K562 (cell line): ENCODE data around the gene ZFPM1. TPM values are rescaled to one million over a fixed set of nuclear protein-coding genes. Genes with fewer than 3 reads are reported as not detected.

ENCODE experiments used
- ATAC-seq: fragments of 200-7000 bp; cut with Tn5 transposase; 3 replicates; pipeline ENCODE4 v1.9.1; 2020; ENCODE audit warnings: moderate library complexity
- BruUV-seq: library from RNA; stranded (reverse); fragments of 400-500 nt; replicated peaks from 2 replicates; lab custom pipeline; 2021; lab: Mats Ljungman, UMichigan
- CTCF ChIA-PET: fragments of 300-600 bp; formaldehyde crosslinking; extraction: SDS; loops from one replicate; lab custom pipeline; 2021; ENCODE audit warnings: low intra/inter-chr PET ratio; lab: Yijun Ruan, JAX
- POLR2A ChIA-PET: fragments of 300-600, 350-650 bp; sonication (Branson Sonifier 250); formaldehyde crosslinking; extraction: SDS; loops from one replicate; lab custom pipeline; 2021; ENCODE audit warnings: antibody characterized with exemption, inconsistent platforms; lab: Yijun Ruan, JAX
- DNase-seq, 4 experiments: peaks; one replicate each; pipeline versions ENCODE4 v3.0.0 to v3.0.0-alpha.2; 2011 to 2018; ENCODE audit warnings: low spot score in 3 of 4, mixed read lengths in 3 of 4; ENCODE audit errors: extremely low read depth in 1 of 4
- FAIRE-seq: peaks from 2 replicates; lab custom pipeline; 2011; peaks lifted over from hg19 to GRCh38; lab: Jason Lieb, UNC
- H2AFZ ChIP-seq: 2 replicates; pipeline ENCODE4 v1.6.0; 2011; ENCODE audit warnings: low read depth, low read length, control low read depth, inconsistent platforms
- H3K27ac ChIP-seq: fragments of 200-600 bp; 3 replicates; pipeline ENCODE4 v1.8.0; 2011; ENCODE audit warnings: low read depth, mild to moderate bottlenecking, control low read depth, inconsistent platforms, low read length, moderate library complexity, mixed read lengths; ENCODE audit errors: extremely low read depth
- H3K27me3 ChIP-seq, 2 experiments: fragments of 300-600 bp in 1 of 2; 2 replicates in 1 of 2; 3 replicates in 1 of 2; pipeline versions ENCODE4 v1.6.0 to v1.8.0; 2011; ENCODE audit warnings: inconsistent platforms in 2 of 2, low read length in 2 of 2, mild to moderate bottlenecking in 1 of 2, mixed read lengths in 1 of 2, moderate library complexity in 1 of 2; ENCODE audit not compliant: control insufficient read depth in 2 of 2, insufficient read depth in 2 of 2
- H3K36me3 ChIP-seq: fragments of 300-600 bp; 3 replicates; pipeline ENCODE4 v1.8.0; 2011; ENCODE audit warnings: mild to moderate bottlenecking, low read length, inconsistent platforms; ENCODE audit not compliant: control insufficient read depth, insufficient read depth
- H3K4me1 ChIP-seq, 2 experiments: fragments of 200-600 bp in 1 of 2; replicated peaks in 1 of 2; 2 replicates in 1 of 2; 3 replicates in 1 of 2; pipeline versions ENCODE4 v1.5.1 to v1.8.0; 2011; ENCODE audit warnings: inconsistent platforms in 2 of 2, low read length in 2 of 2, mild to moderate bottlenecking in 1 of 2, mixed read lengths in 1 of 2, moderate library complexity in 1 of 2; ENCODE audit not compliant: control insufficient read depth in 2 of 2, insufficient read depth in 2 of 2
- H3K4me2 ChIP-seq: 2 replicates; pipeline ENCODE4 v1.6.1; 2011; ENCODE audit warnings: low read length, control low read depth, inconsistent platforms, mixed read lengths; ENCODE audit not compliant: insufficient read depth
- H3K4me3 ChIP-seq: fragments of 200-600 bp; sonication (generic), shearing (Covaris generic); 2 replicates; pipeline ENCODE4 v1.5.1; 2016; ENCODE audit warnings: control low read depth, inconsistent platforms
- H3K79me2 ChIP-seq: fragments of 200-600 bp; 3 replicates; pipeline ENCODE4 v1.8.0; 2011; ENCODE audit warnings: low read length, inconsistent platforms; ENCODE audit not compliant: control insufficient read depth, insufficient read depth
- H3K9ac ChIP-seq, 2 experiments: 2 replicates each; pipeline versions ENCODE4 v1.6.0 to v1.6.1; 2011; ENCODE audit warnings: low read depth in 2 of 2, low read length in 2 of 2, control low read depth in 1 of 2, inconsistent platforms in 1 of 2, mild to moderate bottlenecking in 1 of 2, mixed read lengths in 1 of 2; ENCODE audit not compliant: insufficient read depth in 1 of 2
- H3K9me1 ChIP-seq: one replicate; pipeline ENCODE4 v1.6.0; 2011; ENCODE audit warnings: inconsistent platforms, mild to moderate bottlenecking, low read length, moderate library complexity; ENCODE audit not compliant: control insufficient read depth, insufficient read depth
- H3K9me3 ChIP-seq: replicated peaks from 2 replicates; pipeline ENCODE4 v1.5.1; 2011; ENCODE audit warnings: low read depth, low read length, inconsistent platforms; ENCODE audit not compliant: control insufficient read depth, insufficient read depth
- H4K20me1 ChIP-seq: replicated peaks from 2 replicates; pipeline ENCODE4 v1.6.1; 2011; ENCODE audit warnings: low read length, inconsistent platforms, mixed read lengths; ENCODE audit not compliant: control insufficient read depth, insufficient read depth
- CEBPG ChIP-seq, 3 experiments: fragments of 200-800 bp in 1 of 3; sonication (Bioruptor generic) in 1 of 3; sonication (generic) in 1 of 3; formaldehyde crosslinking in 1 of 3; IDR thresholded peaks in 2 of 3; conservative IDR thresholded peaks in 1 of 3; 2 replicates each; pipeline versions ENCODE4 v1.6.1 to v1.8.0; 2016 to 2022; ENCODE audit warnings: missing compliant biosample characterization in 2 of 3, missing genetic modification characterization in 2 of 3, mild to moderate bottlenecking in 1 of 3, missing genetic modification reagents in 1 of 3
- DMBX1 ChIP-seq: fragments of 250-450 bp; sonication (Bioruptor Pico); IDR thresholded peaks from 2 replicates; pipeline ENCODE4 v1.8.0; 2022; ENCODE audit warnings: inconsistent platforms, mild to moderate bottlenecking, moderate library complexity, borderline replicate concordance
- FOXK2 ChIP-seq, 2 experiments: fragments of 450-650 bp; IDR thresholded peaks in 1 of 2; conservative IDR thresholded peaks in 1 of 2; 2 replicates each; pipeline ENCODE4 v1.6.1; 2016; ENCODE audit warnings: low read depth in 2 of 2, mild to moderate bottlenecking in 1 of 2
- FOXP1 ChIP-seq: sonication (generic); formaldehyde crosslinking; IDR thresholded peaks from 2 replicates; pipeline ENCODE4 v1.8.0; 2022; ENCODE audit warnings: mild to moderate bottlenecking, missing genetic modification reagents
- HSF4 ChIP-seq: fragments of 250-450 bp; sonication (Bioruptor Pico); IDR thresholded peaks from 2 replicates; pipeline ENCODE4 v2.1.2; 2022; ENCODE audit warnings: mild to moderate bottlenecking, moderate library complexity, borderline replicate concordance
- NUFIP1 ChIP-seq: fragments of 450-650 bp; IDR thresholded peaks from 2 replicates; pipeline ENCODE4 v1.6.1; 2018; ENCODE audit not compliant: partially characterized antibody
- POLR2B ChIP-seq: fragments of 450-650 bp; IDR thresholded peaks from 2 replicates; pipeline ENCODE4 v1.6.1; 2018; ENCODE audit warnings: low read depth; ENCODE audit not compliant: partially characterized antibody
- RHOXF2B ChIP-seq: fragments of 250-450 bp; sonication (Bioruptor Pico); conservative IDR thresholded peaks from 2 replicates; pipeline ENCODE4 v1.5.1; 2021
- SIN3A ChIP-seq, 2 experiments: fragments of 150-350 bp in 1 of 2; IDR thresholded peaks; 2 replicates each; pipeline ENCODE4 v1.6.1; 2011 to 2016; ENCODE audit warnings: borderline replicate concordance in 2 of 2, low read depth in 2 of 2, low read length in 2 of 2, mild to moderate bottlenecking in 2 of 2, moderate library complexity in 2 of 2; ENCODE audit not compliant: control insufficient read depth in 1 of 2
- SNRNP70 ChIP-seq: fragments of 200-400 bp; formaldehyde crosslinking; optimal IDR thresholded peaks from 2 replicates; pipeline ENCODE3; 2017; ENCODE audit warnings: low read depth, low read length
- SPI1 ChIP-seq: IDR thresholded peaks from 2 replicates; pipeline ENCODE4 v1.6.1; 2011; ENCODE audit warnings: low read depth, low read length, control low read depth, borderline replicate concordance
- ZBTB17 ChIP-seq: fragments of 450-650 bp; formaldehyde crosslinking; IDR thresholded peaks from 2 replicates; pipeline ENCODE4 v1.4.0; 2020; ENCODE audit warnings: mild to moderate bottlenecking
- ZNF134 ChIP-seq: fragments of 250-450 bp; sonication (Bioruptor Pico); conservative IDR thresholded peaks from 2 replicates; pipeline ENCODE4 v1.4.0; 2020
- WGBS: fragments of 100-300 bp; shearing (Covaris generic); methylation state at CpG from one replicate; pipeline ENCODE4 v1.1.6; 2016; ENCODE audit warnings: low coverage, mixed read lengths; ENCODE audit not compliant: insufficient coverage; ENCODE audit errors: missing lambda C conversion rate; 5-methylcytosine and 5-hydroxymethylcytosine counted together
- in situ Hi-C: fragments of 300-500 bp; cut with MboI; formaldehyde crosslinking; loops from 4 replicates; pipeline ENCODE4 v1.15.0; 2018; ENCODE audit warnings: inconsistent platforms, mixed read lengths
- intact Hi-C: fragments of 100-400 bp; cut with micrococcal nuclease; formaldehyde crosslinking; loops from 2 replicates; pipeline ENCODE4 v1.14.2; 2022
- polyA plus RNA-seq, 8 experiments: library from polyadenylated mRNA; depleted of rRNA in 4 of 8; stranded (reverse) in 5 of 8; unstranded in 3 of 8; fragments of >200 nt; fragmentation: Nextera tagmentation in 2 of 8; fragmentation: Illumina TruSeq in 1 of 8; extraction: Ambion mirVana in 2 of 8; extraction: Trizol in 1 of 8; gene quantifications; 2 replicates each; pipeline versions ENCODE4 v1.2.1 to v1.2.3, GENCODE V29; 2011 to 2014; ENCODE audit warnings: inconsistent platforms in 1 of 8, missing spikeins in 1 of 8
- total RNA-seq, 7 experiments: library from RNA; depleted of rRNA in 6 of 7; stranded (reverse); fragments of >200 nt in 6 of 7; fragmentation: Illumina TruSeq in 2 of 7; extraction: Trizol in 2 of 7; gene quantifications; 2 replicates each; pipeline versions ENCODE4 v1.2.1 to v1.2.3, GENCODE V29; 2011 to 2021; ENCODE audit warnings: low replicate concordance in 1 of 7
- TF ChIP-seq, protein P1 (sequence below): fragments of 250-450 bp; sonication (Bioruptor Pico); IDR thresholded peaks from 2 replicates; pipeline ENCODE4 v1.4.0; 2020
- TF ChIP-seq, protein P2 (sequence below): conservative IDR thresholded peaks from 2 replicates; pipeline ENCODE4 v1.6.1; 2011; ENCODE audit warnings: low read depth, mild to moderate bottlenecking, low read length; ENCODE audit not compliant: control insufficient read depth
- TF ChIP-seq, protein P3 (sequence below): sonication (generic); formaldehyde crosslinking; IDR thresholded peaks from 2 replicates; pipeline ENCODE4 v1.8.0; 2022; ENCODE audit warnings: mild to moderate bottlenecking, low read depth, missing genetic modification reagents
- TF ChIP-seq, protein P4 (sequence below): sonication (generic); formaldehyde crosslinking; IDR thresholded peaks from 2 replicates; pipeline ENCODE4 v1.8.0; 2022; ENCODE audit warnings: mild to moderate bottlenecking, missing genetic modification reagents
- TF ChIP-seq, protein P5 (sequence below): fragments of 250-450 bp; sonication (Bioruptor Pico); IDR thresholded peaks from 2 replicates; pipeline ENCODE4 v1.8.0; 2022; ENCODE audit warnings: moderate library complexity, mild to moderate bottlenecking, inconsistent platforms

Gene ZFPM1
- total and polyA plus RNA-seq, 9 of the 15 experiments (the other 6 are each of a cell fraction or from before 2014, with no cell fraction given) = 0.03 to 35.9 (median 1.4) TPM

DNA sequence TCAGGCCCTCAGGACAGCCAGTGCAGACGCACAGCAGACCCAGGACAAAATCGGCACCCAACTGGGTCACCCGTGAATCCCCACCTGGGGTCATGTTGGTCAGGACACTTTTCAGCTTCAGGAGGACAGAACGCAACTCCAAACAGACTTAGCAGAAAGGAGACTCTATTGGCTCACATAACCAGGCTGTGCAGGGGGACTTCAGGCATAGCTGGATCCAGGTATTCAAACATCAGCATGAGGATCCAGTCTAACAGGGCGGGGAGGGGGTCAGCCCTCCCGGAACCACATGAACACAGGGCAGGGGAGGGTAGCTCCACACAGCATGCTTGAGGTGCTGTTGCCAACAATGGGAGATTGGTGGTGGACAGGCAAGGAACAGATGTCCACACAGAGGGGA lies 48.3 kb upstream of the ZFPM1 start:
- Histone ChIP-seq H3K9me1 (no peaks in the 10 kb centered on the region), H3K27me3 (peaks cover 10 to 47% of the 10 kb centered on the region in 2 experiments), H3K4me2 (no peak overlapping the region), H3K9me3 (no peaks in the 10 kb centered on the region), H3K36me3 (no peaks in the 10 kb centered on the region), H3K4me3 (no peak overlapping the region), H3K79me2 (no peaks in the 10 kb centered on the region), H3K4me1 (peaks cover 0 to 54% of the 10 kb centered on the region in 2 experiments; a peak in 3 of 5 replicates), H3K27ac (no peak overlapping the region), H4K20me1 (0 out of 2 replicates have a peak, but pooled peaks cover 9% of the 10 kb centered on the region), H2AFZ (no peak overlapping the region), H3K9ac (no peak overlapping the region)
- WGBS = 0% methylated on average over 6 of the region's 6 CpGs
- TF ChIP-seq, protein P1, sequence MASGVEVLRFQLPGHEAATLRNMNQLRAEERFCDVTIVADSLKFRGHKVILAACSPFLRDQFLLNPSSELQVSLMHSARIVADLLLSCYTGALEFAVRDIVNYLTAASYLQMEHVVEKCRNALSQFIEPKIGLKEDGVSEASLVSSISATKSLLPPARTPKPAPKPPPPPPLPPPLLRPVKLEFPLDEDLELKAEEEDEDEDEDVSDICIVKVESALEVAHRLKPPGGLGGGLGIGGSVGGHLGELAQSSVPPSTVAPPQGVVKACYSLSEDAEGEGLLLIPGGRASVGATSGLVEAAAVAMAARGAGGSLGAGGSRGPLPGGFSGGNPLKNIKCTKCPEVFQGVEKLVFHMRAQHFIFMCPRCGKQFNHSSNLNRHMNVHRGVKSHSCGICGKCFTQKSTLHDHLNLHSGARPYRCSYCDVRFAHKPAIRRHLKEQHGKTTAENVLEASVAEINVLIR = no peak
- TF ChIP-seq ZBTB17 (no peak), NUFIP1 (no peak), ZNF134 (no peak), DMBX1 (CRISPR knock-in tag) (no peak), FOXK2 (conservative IDR thresholded peaks at IDR 0.05 in 1 of 2, IDR thresholded peaks at IDR 0.05 in 1 of 2; ENCODE audit: low read depth in 2 of 2) (no peak), SNRNP70 (no peak), SPI1 (no peak), CEBPG (CRISPR knock-in tag; IDR thresholded peaks at IDR 0.05) (no peak), CEBPG (tag; conservative IDR thresholded peaks at IDR 0.05 in 1 of 2, IDR thresholded peaks at IDR 0.05 in 1 of 2) (no peak), RHOXF2B (CRISPR knock-in tag) (no peak), FOXP1 (CRISPR knock-in tag) (no peak), SIN3A (IDR thresholded peaks at IDR 0.05; ENCODE audit: borderline replicate concordance in 2 of 2, control insufficient read depth in 1 of 2, low read depth in 2 of 2, low read length in 2 of 2) (no peak), HSF4 (CRISPR knock-in tag) (no peak), POLR2B (no peak)
- TF ChIP-seq, protein P2, sequence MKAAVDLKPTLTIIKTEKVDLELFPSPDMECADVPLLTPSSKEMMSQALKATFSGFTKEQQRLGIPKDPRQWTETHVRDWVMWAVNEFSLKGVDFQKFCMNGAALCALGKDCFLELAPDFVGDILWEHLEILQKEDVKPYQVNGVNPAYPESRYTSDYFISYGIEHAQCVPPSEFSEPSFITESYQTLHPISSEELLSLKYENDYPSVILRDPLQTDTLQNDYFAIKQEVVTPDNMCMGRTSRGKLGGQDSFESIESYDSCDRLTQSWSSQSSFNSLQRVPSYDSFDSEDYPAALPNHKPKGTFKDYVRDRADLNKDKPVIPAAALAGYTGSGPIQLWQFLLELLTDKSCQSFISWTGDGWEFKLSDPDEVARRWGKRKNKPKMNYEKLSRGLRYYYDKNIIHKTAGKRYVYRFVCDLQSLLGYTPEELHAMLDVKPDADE = no peak
- TF ChIP-seq, protein P3, sequence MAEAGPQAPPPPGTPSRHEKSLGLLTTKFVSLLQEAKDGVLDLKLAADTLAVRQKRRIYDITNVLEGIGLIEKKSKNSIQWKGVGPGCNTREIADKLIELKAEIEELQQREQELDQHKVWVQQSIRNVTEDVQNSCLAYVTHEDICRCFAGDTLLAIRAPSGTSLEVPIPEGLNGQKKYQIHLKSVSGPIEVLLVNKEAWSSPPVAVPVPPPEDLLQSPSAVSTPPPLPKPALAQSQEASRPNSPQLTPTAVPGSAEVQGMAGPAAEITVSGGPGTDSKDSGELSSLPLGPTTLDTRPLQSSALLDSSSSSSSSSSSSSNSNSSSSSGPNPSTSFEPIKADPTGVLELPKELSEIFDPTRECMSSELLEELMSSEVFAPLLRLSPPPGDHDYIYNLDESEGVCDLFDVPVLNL (CRISPR knock-in tag) = no peak
- TF ChIP-seq, protein P4, sequence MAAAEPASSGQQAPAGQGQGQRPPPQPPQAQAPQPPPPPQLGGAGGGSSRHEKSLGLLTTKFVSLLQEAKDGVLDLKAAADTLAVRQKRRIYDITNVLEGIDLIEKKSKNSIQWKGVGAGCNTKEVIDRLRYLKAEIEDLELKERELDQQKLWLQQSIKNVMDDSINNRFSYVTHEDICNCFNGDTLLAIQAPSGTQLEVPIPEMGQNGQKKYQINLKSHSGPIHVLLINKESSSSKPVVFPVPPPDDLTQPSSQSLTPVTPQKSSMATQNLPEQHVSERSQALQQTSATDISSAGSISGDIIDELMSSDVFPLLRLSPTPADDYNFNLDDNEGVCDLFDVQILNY (CRISPR knock-in tag) = no peak
- TF ChIP-seq, protein P5, sequence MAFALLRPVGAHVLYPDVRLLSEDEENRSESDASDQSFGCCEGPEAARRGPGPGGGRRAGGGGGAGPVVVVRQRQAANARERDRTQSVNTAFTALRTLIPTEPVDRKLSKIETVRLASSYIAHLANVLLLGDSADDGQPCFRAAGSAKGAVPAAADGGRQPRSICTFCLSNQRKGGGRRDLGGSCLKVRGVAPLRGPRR (CRISPR knock-in tag) = no peak
- BruUV-seq = no TSS peak
- POLR2A ChIA-PET = interaction anchor here (0.6 to 1.5 kb wide), 4 partner anchors 14 to 105 kb away, joined by 3 to 4 read pairs (median 4); no protein-coding TSS in a partner anchor
- FAIRE-seq = no peak
- ATAC-seq = no peak
- intact Hi-C loops (loop anchor here (10.0 kb wide), 1 partner anchor 120 kb away; no protein-coding TSS in a partner anchor), in situ Hi-C loops (no loop called here)
- CTCF ChIA-PET = no interaction called here
- no peak for DNase-seq
